HG02885 (cell line): ENCODE data around the gene PCSK7.

Experiments
- ATAC-seq: cut with Tn5 transposase; IDR thresholded peaks from one replicate; pipeline ENCODE4 v1.9.1; 2021; ENCODE audit warnings: mild to moderate bottlenecking; ENCODE audit not compliant: unreplicated experiment, poor library complexity

Gene PCSK7

GRCh38 chr11:117199916-117200812, 31.7 kb downstream of the PCSK7 start:
- no peak for ATAC-seq

DNA sequence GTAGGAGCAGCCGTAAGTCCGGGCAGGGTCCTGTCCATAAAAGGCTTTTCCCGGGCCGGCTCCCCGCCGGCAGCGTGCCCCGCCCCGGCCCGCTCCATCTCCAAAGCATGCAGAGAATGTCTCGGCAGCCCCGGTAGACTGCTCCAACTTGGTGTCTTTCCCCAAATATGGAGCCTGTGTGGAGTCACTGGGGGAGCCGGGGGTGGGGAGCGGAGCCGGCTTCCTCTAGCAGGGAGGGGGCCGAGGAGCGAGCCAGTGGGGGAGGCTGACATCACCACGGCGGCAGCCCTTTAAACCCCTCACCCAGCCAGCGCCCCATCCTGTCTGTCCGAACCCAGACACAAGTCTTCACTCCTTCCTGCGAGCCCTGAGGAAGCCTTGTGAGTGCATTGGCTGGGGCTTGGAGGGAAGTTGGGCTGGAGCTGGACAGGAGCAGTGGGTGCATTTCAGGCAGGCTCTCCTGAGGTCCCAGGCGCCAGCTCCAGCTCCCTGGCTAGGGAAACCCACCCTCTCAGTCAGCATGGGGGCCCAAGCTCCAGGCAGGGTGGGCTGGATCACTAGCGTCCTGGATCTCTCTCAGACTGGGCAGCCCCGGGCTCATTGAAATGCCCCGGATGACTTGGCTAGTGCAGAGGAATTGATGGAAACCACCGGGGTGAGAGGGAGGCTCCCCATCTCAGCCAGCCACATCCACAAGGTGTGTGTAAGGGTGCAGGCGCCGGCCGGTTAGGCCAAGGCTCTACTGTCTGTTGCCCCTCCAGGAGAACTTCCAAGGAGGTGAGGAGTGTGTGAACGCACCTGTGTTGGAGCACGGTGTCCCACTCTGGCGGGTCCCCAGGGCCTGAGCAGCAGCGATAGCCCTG, 32.6 kb downstream of the PCSK7 start, which contains the start of gene TAGLN:
Gene TAGLN (plus strand): TSS at position 318 of the 863 bp plus-strand sequence. CDS start 3,644 bp downstream, outside the sequence.
- no peak for ATAC-seq

- no peak for ATAC-seq
Measured at GRCh38 chr11:117198613-117199012, 33.3 kb downstream of the PCSK7 start.

DNA sequence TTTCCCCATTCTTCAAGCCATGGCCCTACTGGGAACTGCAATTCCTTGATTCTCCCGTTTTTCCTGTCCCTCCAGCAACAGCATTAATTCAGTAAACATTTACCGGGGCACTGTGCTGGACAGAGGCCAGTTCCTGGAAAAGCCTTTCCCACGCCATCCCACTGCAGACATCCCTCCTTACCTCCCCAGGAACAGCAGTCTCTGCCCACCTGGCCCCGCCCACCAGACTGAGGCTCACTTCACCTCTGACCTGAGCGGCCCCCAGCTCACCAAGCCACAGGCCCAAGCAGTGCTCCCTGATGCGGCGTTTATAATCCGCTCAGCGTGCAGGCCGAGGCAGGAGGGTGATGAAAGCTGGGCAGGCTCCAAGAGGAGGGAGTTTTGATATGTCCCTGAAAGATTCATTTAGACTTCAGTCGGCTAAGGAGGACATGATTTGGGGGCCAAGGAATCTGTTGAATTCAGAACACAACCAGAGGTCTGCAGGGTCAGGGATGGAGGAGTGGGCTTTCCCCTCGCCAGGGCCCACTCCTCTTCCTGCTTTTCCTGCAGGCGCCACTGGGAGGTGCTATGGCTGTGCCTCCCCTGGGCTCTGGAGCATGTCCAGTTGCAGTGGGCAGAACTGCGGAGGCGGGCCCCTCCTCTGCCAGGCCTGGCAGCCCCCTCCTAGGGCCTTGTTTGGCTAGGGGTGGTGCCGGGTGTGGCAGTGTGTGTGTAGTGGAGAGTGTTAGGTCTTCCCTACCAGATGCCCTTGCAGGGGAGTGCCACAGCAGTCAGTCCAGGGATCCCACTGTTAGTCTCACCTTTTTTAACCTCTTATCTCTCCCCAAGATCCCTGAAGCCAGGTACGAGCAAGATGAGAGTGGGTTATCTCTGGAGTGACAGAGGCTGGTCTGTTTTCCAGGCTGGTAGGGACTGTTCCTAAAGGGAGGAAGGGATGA, 34.1 kb downstream of the PCSK7 start:
- ATAC-seq = no peak

GRCh38 chr11:117197006-117197405, 34.9 kb downstream of the PCSK7 start:
- ATAC-seq = no peak

- ATAC-seq = no peak
Measured at GRCh38 chr11:117195761-117196160, 36.1 kb downstream of the PCSK7 start.

DNA sequence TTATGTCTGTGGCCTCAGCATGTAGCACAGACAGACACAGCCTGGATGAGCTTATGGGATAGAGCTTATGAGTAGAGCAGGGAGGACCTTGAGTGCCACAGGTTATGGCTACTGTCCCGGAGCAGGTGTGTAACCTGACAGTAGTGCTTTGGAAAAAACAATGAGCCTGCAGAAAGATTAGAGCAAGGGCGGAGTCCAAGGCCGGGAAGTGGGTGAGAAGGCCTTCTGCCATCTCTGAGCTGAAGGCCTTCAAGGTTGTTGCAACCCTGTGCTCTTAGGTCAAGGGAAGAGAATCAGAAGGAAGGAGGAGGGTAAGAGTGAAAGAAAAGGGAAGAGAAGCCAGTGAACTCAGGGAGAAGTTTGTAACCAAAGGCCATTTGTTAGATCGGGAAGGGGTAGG, 36.6 kb downstream of the PCSK7 start:
- ATAC-seq = no peak

DNA sequence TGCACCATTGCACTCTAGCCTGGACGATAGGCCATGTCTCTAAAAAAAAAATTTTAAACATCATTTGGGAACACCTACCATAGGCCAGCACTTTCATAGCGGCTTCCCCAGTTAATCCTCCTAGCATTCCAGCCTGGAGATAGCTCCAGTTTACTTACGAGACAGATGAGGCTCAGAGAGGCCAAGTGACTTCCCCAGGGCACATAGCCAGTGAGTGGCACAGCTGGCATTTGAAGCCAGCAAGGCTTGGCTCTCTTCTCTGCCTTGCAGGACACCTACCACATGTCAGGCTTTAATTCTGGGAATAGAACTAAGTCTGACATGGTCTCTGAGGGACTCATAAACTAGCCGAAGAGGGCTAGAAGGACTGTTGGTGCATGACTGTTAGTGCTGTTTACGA, 37.6 kb downstream of the PCSK7 start:
- ATAC-seq = no peak

DNA sequence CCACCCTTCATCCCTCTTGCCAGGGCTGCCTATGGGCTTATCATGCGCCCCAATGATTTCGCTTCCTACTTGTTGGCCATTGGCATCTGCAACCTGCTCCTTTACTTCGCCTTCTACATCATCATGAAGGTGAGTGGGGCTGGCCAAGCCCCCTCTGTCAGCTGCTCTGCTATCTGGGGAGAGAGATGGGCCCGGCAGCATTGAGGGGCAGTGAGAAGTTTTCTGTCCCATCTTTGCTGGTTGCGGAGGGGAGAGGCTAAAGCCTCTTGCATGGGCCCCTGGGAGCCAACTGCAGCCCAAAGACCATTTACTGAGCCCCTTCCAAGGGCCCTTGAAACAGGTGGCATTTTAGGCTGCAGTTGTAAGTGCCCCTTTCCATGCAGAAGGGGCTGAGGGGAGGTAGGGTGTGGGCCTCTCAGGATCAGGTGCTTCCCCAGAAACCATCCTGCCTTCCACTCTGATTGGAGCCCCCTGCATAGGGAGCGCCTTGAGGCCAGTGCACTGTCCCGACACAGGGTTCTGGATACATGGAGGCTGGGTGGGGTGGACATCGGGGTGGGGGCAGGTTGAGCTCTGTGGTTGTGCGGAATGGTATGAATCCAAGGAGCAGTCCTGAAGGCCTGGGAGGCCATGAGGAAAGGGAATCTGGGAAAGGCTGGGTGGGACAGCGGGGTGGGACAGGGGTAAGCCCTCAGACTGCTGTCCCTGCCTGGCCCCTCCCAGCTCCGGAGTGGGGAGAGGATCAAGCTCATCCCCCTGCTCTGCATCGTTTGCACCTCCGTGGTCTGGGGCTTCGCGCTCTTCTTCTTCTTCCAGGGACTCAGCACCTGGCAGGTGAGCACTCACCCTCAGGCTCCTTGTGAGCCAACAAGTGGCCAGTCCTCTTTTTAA, 38.5 kb downstream of the PCSK7 start:
- no peak for ATAC-seq

DNA sequence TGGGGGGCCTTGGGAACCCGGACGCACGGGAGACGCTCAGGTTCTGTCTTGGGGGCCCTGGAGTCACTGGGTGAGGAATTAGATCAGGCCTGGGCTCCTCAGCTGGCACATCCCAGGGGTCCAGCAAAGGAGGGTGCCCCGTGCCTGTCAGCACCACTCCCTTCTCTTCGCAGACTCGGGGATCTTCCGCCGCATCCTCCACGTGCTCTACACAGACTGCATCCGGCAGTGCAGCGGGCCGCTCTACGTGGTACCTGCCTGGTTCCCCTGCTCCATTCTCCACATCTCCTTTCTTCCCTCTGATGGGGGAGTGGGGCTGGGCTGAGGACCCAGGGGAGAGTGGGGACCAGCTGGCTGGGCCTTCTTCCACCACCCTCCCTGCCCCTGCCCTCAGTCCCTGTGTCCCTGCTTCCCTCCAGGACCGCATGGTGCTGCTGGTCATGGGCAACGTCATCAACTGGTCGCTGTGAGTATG, 39.4 kb downstream of the PCSK7 start:
- ATAC-seq = no peak

GRCh38 chr11:117191680-117192400, 40.0 kb downstream of the PCSK7 start:
- no peak for ATAC-seq

DNA sequence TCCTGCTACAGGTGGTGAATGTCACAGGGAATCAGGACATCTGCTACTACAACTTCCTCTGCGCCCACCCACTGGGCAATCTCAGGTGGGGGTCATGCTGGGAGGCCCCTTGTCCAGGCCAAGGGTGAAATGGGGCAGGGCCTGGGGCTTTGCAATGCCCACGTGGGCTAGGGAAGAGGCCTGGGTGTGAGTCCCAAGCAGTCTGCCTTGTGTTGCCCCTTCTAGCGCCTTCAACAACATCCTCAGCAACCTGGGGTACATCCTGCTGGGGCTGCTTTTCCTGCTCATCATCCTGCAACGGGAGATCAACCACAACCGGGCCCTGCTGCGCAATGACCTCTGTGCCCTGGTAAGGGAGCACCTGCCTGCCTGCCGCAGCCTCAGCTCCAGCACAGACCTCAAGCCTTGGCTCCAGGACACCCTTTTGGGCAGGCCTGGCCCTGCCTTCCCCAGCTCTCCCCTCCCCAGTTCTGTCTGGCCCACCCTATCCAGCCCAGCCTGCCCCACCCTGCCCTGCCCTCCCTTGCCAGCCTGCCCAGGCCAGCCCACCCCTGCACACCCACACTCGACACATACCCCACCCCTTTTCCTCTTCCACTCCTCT, 41.8 kb downstream of the PCSK7 start:
- peak; percentile 13 for ATAC-seq

DNA sequence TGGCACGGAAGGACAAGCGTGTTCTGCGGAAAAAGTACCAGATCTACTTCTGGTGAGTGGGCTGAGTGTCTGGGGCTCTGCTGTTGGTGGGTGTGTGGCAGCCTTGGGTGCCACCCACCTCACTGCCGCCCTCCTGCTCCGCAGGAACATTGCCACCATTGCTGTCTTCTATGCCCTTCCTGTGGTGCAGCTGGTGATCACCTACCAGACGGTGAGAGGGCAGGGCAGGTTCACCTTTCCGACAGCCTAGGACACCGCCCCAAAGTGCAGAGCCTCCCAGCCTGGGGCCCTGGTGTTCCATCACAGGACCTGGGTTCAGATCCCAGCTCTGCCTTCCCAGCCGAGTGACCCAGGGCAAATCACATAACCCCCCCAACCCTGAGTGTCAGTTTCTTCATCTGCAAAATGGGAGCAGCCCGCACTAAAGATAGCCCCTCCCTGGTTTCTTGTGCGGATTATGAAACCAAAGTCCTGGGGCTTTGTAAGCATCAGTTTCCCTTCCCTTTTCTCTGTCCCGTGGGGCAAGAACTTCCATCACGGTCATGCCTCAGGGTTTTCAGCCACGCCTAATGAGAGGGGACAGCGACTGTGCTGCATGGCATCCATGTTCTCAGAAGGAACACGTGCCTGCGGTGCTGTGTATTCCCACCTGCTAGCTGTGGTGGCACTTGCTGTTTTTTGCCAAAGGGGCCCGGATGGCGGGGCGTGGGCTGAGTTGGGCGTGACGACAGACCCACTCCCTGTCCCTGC, 42.5 kb downstream of the PCSK7 start:
- peak; percentile 65 for ATAC-seq

- no peak for ATAC-seq
Measured at GRCh38 chr11:117188620-117189081, 43.2 kb downstream of the PCSK7 start.

DNA sequence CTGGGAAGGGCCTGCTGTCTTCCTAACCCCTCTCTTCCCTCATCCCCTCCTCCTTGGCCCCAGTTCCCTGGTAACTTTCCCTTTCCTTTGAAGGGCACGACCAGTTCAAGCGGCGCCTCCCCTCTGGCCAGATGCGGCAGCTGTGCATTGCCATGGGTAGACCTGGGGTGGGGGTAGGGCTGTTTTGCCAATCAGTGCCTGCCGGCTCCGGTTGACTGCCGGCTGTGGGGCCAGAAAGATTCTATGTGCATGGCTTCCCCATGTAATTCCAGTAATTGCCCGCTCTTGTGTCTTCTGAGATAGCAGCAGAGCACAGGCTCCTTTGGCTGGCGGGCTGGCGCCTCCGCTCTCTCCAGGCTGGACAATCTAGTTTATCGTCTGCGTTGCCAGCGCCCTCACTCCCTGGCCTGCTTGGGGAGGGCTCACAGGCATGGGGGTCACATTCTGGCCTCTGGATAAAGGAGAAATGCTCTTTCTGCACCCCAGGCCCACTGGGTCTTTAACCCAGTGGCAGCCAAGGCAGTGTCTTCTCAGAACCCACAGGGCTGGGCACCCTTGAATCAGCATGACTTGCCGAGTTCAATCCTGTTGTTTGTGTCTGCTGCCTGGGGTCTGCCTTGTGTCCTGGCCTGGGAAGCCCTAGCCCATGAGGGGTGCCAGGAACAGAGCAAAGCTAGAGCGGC, 43.9 kb downstream of the PCSK7 start:
- no peak for ATAC-seq

DNA sequence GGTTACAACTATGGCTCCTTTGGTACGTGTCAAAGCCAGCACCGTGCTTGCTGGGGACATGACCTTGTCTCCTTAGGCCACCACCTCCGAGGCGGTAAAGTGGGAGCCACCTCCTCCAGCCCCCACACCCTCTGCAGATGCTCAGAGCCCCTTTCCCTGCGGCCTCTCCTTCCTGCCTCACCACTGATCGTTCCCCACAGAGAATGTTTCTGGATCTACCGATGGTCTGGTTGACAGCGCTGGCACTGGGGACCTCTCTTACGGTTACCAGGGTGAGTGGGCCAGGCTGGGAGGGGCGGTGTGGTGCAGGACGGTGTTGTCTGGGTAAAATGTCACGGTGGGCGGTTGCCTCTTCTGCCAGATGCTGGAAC, 44.5 kb downstream of the PCSK7 start:
- no peak for ATAC-seq

GRCh38 chr11:117187007-117187406, 44.9 kb downstream of the PCSK7 start:
- ATAC-seq = no peak
